Stimulated activated memory B cell treated with anti-CD40 and anti-IgM and Interleukin-4, amounts not matched to agents 10 μg/mL and 1 μg/mL and 100 μg/mL, for 72 hours (primary cell): ENCODE results near the gene PAH.

Source experiments
- ATAC-seq: fragments of 150-1000 bp; cut with Tn5 transposase; 2 replicates; pipeline ENCODE4 v1.10.0; 2021
- H3K27ac Mint-ChIP-seq: one replicate; pipeline ENCODE4 v1.8.0; 2022; ENCODE audit warnings: mild to moderate bottlenecking, mixed read lengths
- H3K27me3 Mint-ChIP-seq: one replicate; pipeline ENCODE4 v1.8.0; 2022; ENCODE audit warnings: mixed read lengths
- H3K36me3 Mint-ChIP-seq: one replicate; pipeline ENCODE4 v1.8.0; 2022; ENCODE audit warnings: mixed read lengths
- H3K4me1 Mint-ChIP-seq: one replicate; pipeline ENCODE4 v1.8.0; 2022; ENCODE audit warnings: mixed read lengths
- H3K4me3 Mint-ChIP-seq: one replicate; pipeline ENCODE4 v1.8.0; 2022; ENCODE audit warnings: mild to moderate bottlenecking, moderate library complexity, mixed read lengths
- H3K9me3 Mint-ChIP-seq: one replicate; pipeline ENCODE4 v1.8.0; 2022; ENCODE audit warnings: mixed read lengths

PAH gene

GRCh38 chr12:102885043-102885932 lies 31.8 kb downstream of the PAH start:
- no peak overlapping the region for H3K4me3 Mint-ChIP-seq
- no peaks in the 10 kb centered on the region for H3K9me3 Mint-ChIP-seq
- peaks cover 20% of the 10 kb centered on the region for H3K27me3 Mint-ChIP-seq
- no peaks in the 10 kb centered on the region for H3K4me1 Mint-ChIP-seq
- no peaks in the 10 kb centered on the region for H3K36me3 Mint-ChIP-seq
- peak; percentile 40 for ATAC-seq
- H3K27ac Mint-ChIP-seq = no peak overlapping the region

- H3K27ac Mint-ChIP-seq = no peak overlapping the region
- H3K9me3 Mint-ChIP-seq = no peaks in the 10 kb centered on the region
- peak; percentile 62 for ATAC-seq
- no peaks in the 10 kb centered on the region for H3K36me3 Mint-ChIP-seq
- H3K4me3 Mint-ChIP-seq = no peak overlapping the region
- H3K27me3 Mint-ChIP-seq = peaks cover 24% of the 10 kb centered on the region
- H3K4me1 Mint-ChIP-seq = no peaks in the 10 kb centered on the region
Measured at GRCh38 chr12:102883204-102883799, 33.7 kb downstream of the PAH start.

- Mint-ChIP-seq H3K27me3 (peaks cover 24% of the 10 kb centered on the region), H3K9me3 (no peaks in the 10 kb centered on the region), H3K36me3 (no peaks in the 10 kb centered on the region), H3K27ac (no peak overlapping the region), H3K4me3 (no peak overlapping the region), H3K4me1 (no peaks in the 10 kb centered on the region)
- no peak for ATAC-seq
Measured at GRCh38 chr12:102880783-102881182, 36.3 kb downstream of the PAH start.

GRCh38 chr12:102879144-102879763 lies 37.8 kb downstream of the PAH start:
- no peaks in the 10 kb centered on the region for H3K9me3 Mint-ChIP-seq
- H3K4me3 Mint-ChIP-seq = no peak overlapping the region
- H3K36me3 Mint-ChIP-seq = no peaks in the 10 kb centered on the region
- H3K4me1 Mint-ChIP-seq = no peaks in the 10 kb centered on the region
- no peak overlapping the region for H3K27ac Mint-ChIP-seq
- peak; percentile 63 for ATAC-seq
- peaks cover 24% of the 10 kb centered on the region for H3K27me3 Mint-ChIP-seq

- no peak for ATAC-seq
- H3K4me1 Mint-ChIP-seq = no peaks in the 10 kb centered on the region
- no peaks in the 10 kb centered on the region for H3K36me3 Mint-ChIP-seq
- H3K4me3 Mint-ChIP-seq = no peak overlapping the region
- H3K27me3 Mint-ChIP-seq = peaks cover 19% of the 10 kb centered on the region
- no peaks in the 10 kb centered on the region for H3K9me3 Mint-ChIP-seq
- H3K27ac Mint-ChIP-seq = no peak overlapping the region
Measured at GRCh38 chr12:102876883-102877282, 40.2 kb downstream of the PAH start.

GRCh38 chr12:102874819-102875218 lies 42.2 kb downstream of the PAH start:
- H3K27ac Mint-ChIP-seq = no peak overlapping the region
- no peaks in the 10 kb centered on the region for H3K27me3 Mint-ChIP-seq
- no peak for ATAC-seq
- no peaks in the 10 kb centered on the region for H3K9me3 Mint-ChIP-seq
- no peak overlapping the region for H3K4me3 Mint-ChIP-seq
- H3K36me3 Mint-ChIP-seq = no peaks in the 10 kb centered on the region
- no peaks in the 10 kb centered on the region for H3K4me1 Mint-ChIP-seq

GRCh38 chr12:102873077-102873476 lies 44.0 kb downstream of the PAH start:
- no peak overlapping the region for H3K4me3 Mint-ChIP-seq
- H3K36me3 Mint-ChIP-seq = no peaks in the 10 kb centered on the region
- no peak for ATAC-seq
- no peaks in the 10 kb centered on the region for H3K9me3 Mint-ChIP-seq
- H3K4me1 Mint-ChIP-seq = no peaks in the 10 kb centered on the region
- no peaks in the 10 kb centered on the region for H3K27me3 Mint-ChIP-seq
- H3K27ac Mint-ChIP-seq = no peak overlapping the region

GRCh38 chr12:102871014-102871413 lies 46.0 kb downstream of the PAH start:
- H3K27me3 Mint-ChIP-seq = no peaks in the 10 kb centered on the region
- ATAC-seq = no peak
- no peak overlapping the region for H3K4me3 Mint-ChIP-seq
- H3K36me3 Mint-ChIP-seq = no peaks in the 10 kb centered on the region
- no peaks in the 10 kb centered on the region for H3K4me1 Mint-ChIP-seq
- H3K9me3 Mint-ChIP-seq = no peaks in the 10 kb centered on the region
- H3K27ac Mint-ChIP-seq = no peak overlapping the region

- no peak overlapping the region for H3K4me3 Mint-ChIP-seq
- no peak for ATAC-seq
Measured at GRCh38 chr12:102869571-102869970, 47.5 kb downstream of the PAH start.

GRCh38 chr12:102865821-102866615 lies 51.0 kb downstream of the PAH start:
- Mint-ChIP-seq H3K4me3 (no peak overlapping the region), H3K4me1 (no peaks in the 10 kb centered on the region), H3K9me3 (peaks cover 3% of the 10 kb centered on the region), H3K27ac (no peak overlapping the region), H3K36me3 (no peaks in the 10 kb centered on the region), H3K27me3 (no peaks in the 10 kb centered on the region)
- ATAC-seq = no peak

More at GRCh38 chr12:102869571-102869970, 47.5 kb downstream of the PAH start:
- H3K9me3 Mint-ChIP-seq = no peaks in the 10 kb centered on the region
- no peaks in the 10 kb centered on the region for H3K36me3 Mint-ChIP-seq
- no peaks in the 10 kb centered on the region for H3K27me3 Mint-ChIP-seq
- no peak overlapping the region for H3K27ac Mint-ChIP-seq
- H3K4me1 Mint-ChIP-seq = no peaks in the 10 kb centered on the region

GRCh38 chr12:102862486-102862885 lies 54.6 kb downstream of the PAH start:
- Mint-ChIP-seq H3K4me3 (no peak overlapping the region), H3K9me3 (peaks cover 6% of the 10 kb centered on the region), H3K27ac (no peak overlapping the region), H3K36me3 (no peaks in the 10 kb centered on the region), H3K27me3 (peaks cover 6% of the 10 kb centered on the region), H3K4me1 (no peaks in the 10 kb centered on the region)
- ATAC-seq = no peak

GRCh38 chr12:102851246-102851645 lies 65.8 kb downstream of the PAH start:
- Mint-ChIP-seq H3K4me1 (no peaks in the 10 kb centered on the region), H3K36me3 (no peaks in the 10 kb centered on the region), H3K9me3 (no peaks in the 10 kb centered on the region), H3K4me3 (no peak overlapping the region), H3K27me3 (peaks cover 50% of the 10 kb centered on the region), H3K27ac (no peak overlapping the region)
- ATAC-seq = no peak

- Mint-ChIP-seq H3K4me1 (no peaks in the 10 kb centered on the region), H3K4me3 (no peak overlapping the region), H3K9me3 (no peaks in the 10 kb centered on the region), H3K36me3 (no peaks in the 10 kb centered on the region), H3K27ac (no peak overlapping the region), H3K27me3 (peaks cover 49% of the 10 kb centered on the region)
- no peak for ATAC-seq
Measured at GRCh38 chr12:102849722-102850447, 67.2 kb downstream of the PAH start.

- no peaks in the 10 kb centered on the region for H3K9me3 Mint-ChIP-seq
- no peak for ATAC-seq
- H3K36me3 Mint-ChIP-seq = no peaks in the 10 kb centered on the region
- no peaks in the 10 kb centered on the region for H3K4me1 Mint-ChIP-seq
- H3K4me3 Mint-ChIP-seq = no peak overlapping the region
- peaks cover 43% of the 10 kb centered on the region for H3K27me3 Mint-ChIP-seq
- no peak overlapping the region for H3K27ac Mint-ChIP-seq
Measured at GRCh38 chr12:102848832-102849231, 68.2 kb downstream of the PAH start.
